Ascending aorta (tissue), 2 donors: Measurements from ENCODE around the gene RFNG. TPM values are rescaled to one million over a fixed set of nuclear protein-coding genes. Genes with fewer than 3 reads are reported as not detected.

Source experiments
- DNase-seq, 2 donors: peaks; one replicate each; pipeline ENCODE4 v3.0.0-alpha.2; 2019; ENCODE audit warnings: low spot score in 2 of 2
- H3K27ac ChIP-seq, 2 donors: fragments of 200-600 bp; sonication (generic); one replicate each; pipeline ENCODE4 v1.5.1; 2016 to 2017; ENCODE audit warnings: mild to moderate bottlenecking in 1 of 2
- H3K27me3 ChIP-seq: fragments of 200-600 bp; sonication (generic); one replicate; pipeline ENCODE4 v1.5.1; 2017
- H3K36me3 ChIP-seq, 2 donors: fragments of 200-600 bp; sonication (generic); one replicate each; pipeline ENCODE4 v1.5.1; 2016
- H3K4me1 ChIP-seq, 2 donors: fragments of 200-600 bp; sonication (generic); one replicate each; pipeline ENCODE4 v1.5.1; 2016 to 2017; ENCODE audit warnings: mild to moderate bottlenecking in 1 of 2
- H3K4me3 ChIP-seq, 2 donors: fragments of 200-600 bp; sonication (generic); one replicate each; pipeline ENCODE4 v1.5.1; 2016 to 2017; ENCODE audit warnings: mild to moderate bottlenecking in 1 of 2
- H3K9me3 ChIP-seq, 2 donors: fragments of 200-600 bp; sonication (generic); one replicate each; pipeline ENCODE4 v1.5.1; 2016
- CTCF ChIP-seq, 3 experiments: fragments of 200-600 bp in 2 of 3; fragments of 450-650 bp in 1 of 3; sonication (generic) in 2 of 3; IDR thresholded peaks; one replicate each; pipeline ENCODE4 v1.5.1; 2016 to 2019; ENCODE audit warnings: antibody characterized with exemption in 3 of 3, mild to moderate bottlenecking in 1 of 3, moderate library complexity in 1 of 3
- intact Hi-C: fragments of 100-400 bp; cut with DNase I; formaldehyde crosslinking; loops from one replicate; pipeline ENCODE4 v1.15.1; 2023
- total RNA-seq: library from RNA; depleted of rRNA; stranded (reverse); fragments of >200 nt; gene quantifications from one replicate; pipeline ENCODE4 v1.1.0, GENCODE V29; 2016

Gene RFNG
- total RNA-seq, 1 donor from 2014 or later: 73.7 TPM

GRCh38 chr17:82029391-82029790 lies 22.2 kb downstream of the RFNG start:
- no peak for DNase-seq
- no peak overlapping the region for H3K4me3 ChIP-seq
- H3K36me3 ChIP-seq: no peaks in the 10 kb centered on the region
- no peak overlapping the region for H3K27ac ChIP-seq
- peaks cover 10 to 18% of the 10 kb centered on the region in 2 donors for H3K4me1 ChIP-seq
- intact Hi-C loops: no loop called here
- H3K9me3 ChIP-seq: no peaks in the 10 kb centered on the region
- H3K27me3 ChIP-seq: peaks cover 8% of the 10 kb centered on the region
- TF ChIP-seq CTCF (IDR thresholded peaks at IDR 0.05): no peak

- intact Hi-C loops: no loop called here
- Histone ChIP-seq H3K9me3 (no peaks in the 10 kb centered on the region), H3K36me3 (no peaks in the 10 kb centered on the region), H3K4me1 (peaks cover 10 to 20% of the 10 kb centered on the region in 2 donors), H3K4me3 (no peak overlapping the region), H3K27me3 (peaks cover 8% of the 10 kb centered on the region), H3K27ac (no peak overlapping the region)
- TF ChIP-seq CTCF (IDR thresholded peaks at IDR 0.05): no peak
- no peak for DNase-seq
Measured at GRCh38 chr17:82028966-82029365, 22.6 kb downstream of the RFNG start.

- intact Hi-C loops: no loop called here
- Histone ChIP-seq H3K27me3 (peaks cover 8% of the 10 kb centered on the region), H3K27ac (no peak overlapping the region), H3K36me3 (no peaks in the 10 kb centered on the region), H3K9me3 (no peaks in the 10 kb centered on the region), H3K4me1 (peaks cover 10 to 25% of the 10 kb centered on the region in 2 donors), H3K4me3 (no peak overlapping the region)
- no peak for TF ChIP-seq CTCF (IDR thresholded peaks at IDR 0.05)
- DNase-seq: no peak
Measured at GRCh38 chr17:82028246-82028645, 23.4 kb downstream of the RFNG start.

GRCh38 chr17:82025401-82026107 lies 26.1 kb downstream of the RFNG start:
- intact Hi-C loops: no loop called here
- H3K4me3 ChIP-seq: no peak overlapping the region
- H3K4me1 ChIP-seq: peaks cover 17 to 27% of the 10 kb centered on the region in 2 donors
- no peak overlapping the region for H3K27ac ChIP-seq
- DNase-seq: no peak
- no peaks in the 10 kb centered on the region for H3K36me3 ChIP-seq
- H3K9me3 ChIP-seq: no peaks in the 10 kb centered on the region
- no peaks in the 10 kb centered on the region for H3K27me3 ChIP-seq
- no peak for TF ChIP-seq CTCF (IDR thresholded peaks at IDR 0.05)

- H3K27me3 ChIP-seq: no peaks in the 10 kb centered on the region
- H3K4me1 ChIP-seq: peaks cover 12 to 20% of the 10 kb centered on the region in 2 donors
- intact Hi-C loops: loop anchor here (5.0 kb wide), 3 partner anchors 113 to 187 kb away; partner anchors contain the start of genes ARHGDIA, CCDC57 and PCYT2
- H3K4me3 ChIP-seq: no peak overlapping the region
- no peak for DNase-seq
- no peak overlapping the region for H3K27ac ChIP-seq
- no peaks in the 10 kb centered on the region for H3K9me3 ChIP-seq
- TF ChIP-seq CTCF (IDR thresholded peaks at IDR 0.05): no peak
- H3K36me3 ChIP-seq: no peaks in the 10 kb centered on the region
Measured at GRCh38 chr17:82024859-82025258, 26.8 kb downstream of the RFNG start.
